ENCODE results near the gene PNLDC1.

DNA sequence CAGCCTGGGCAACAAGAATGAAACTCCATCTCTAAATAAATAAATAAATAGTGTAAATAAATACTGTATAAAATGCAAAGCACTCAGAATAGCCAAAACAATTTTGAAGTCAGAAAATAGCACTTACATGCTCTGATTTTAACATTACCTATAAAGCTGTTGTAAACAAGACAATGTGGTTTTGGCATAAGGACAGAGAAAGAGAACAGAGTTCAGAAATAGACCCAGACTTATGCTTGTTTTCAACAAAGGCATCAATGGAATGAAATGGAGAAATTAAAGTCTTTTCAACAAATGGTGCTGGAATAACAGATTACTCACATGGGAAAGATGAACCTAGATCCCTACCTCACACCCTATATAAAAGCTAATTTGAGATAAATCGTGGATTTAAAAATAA is 27.9 kb upstream of the PNLDC1 start:
- TF ChIP-seq CTCF (IDR thresholded peaks at IDR 0.05; ENCODE audit: low read depth, low read length) (no peak), POLR2A (IDR thresholded peaks at IDR 0.05; ENCODE audit: extremely low read depth, insufficient read length) (no peak), MYC (IDR thresholded peaks at IDR 0.05; ENCODE audit: low read depth, low read length) (no peak)
- TF ChIP-seq, protein P1, sequence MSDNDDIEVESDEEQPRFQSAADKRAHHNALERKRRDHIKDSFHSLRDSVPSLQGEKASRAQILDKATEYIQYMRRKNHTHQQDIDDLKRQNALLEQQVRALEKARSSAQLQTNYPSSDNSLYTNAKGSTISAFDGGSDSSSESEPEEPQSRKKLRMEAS (IDR thresholded peaks at IDR 0.05; ENCODE audit: low read depth, low read length), result no peak
